CD4-positive, alpha-beta T cell treated with Interleukin-4 for 1 hour (primary cell): Measurements from ENCODE around the gene UFD1.

Experiments used
- DNase-seq, 2 donors: peaks; one replicate each; pipeline ENCODE4 v3.0.0-alpha.2; 2020 to 2022

The UFD1 gene

DNA sequence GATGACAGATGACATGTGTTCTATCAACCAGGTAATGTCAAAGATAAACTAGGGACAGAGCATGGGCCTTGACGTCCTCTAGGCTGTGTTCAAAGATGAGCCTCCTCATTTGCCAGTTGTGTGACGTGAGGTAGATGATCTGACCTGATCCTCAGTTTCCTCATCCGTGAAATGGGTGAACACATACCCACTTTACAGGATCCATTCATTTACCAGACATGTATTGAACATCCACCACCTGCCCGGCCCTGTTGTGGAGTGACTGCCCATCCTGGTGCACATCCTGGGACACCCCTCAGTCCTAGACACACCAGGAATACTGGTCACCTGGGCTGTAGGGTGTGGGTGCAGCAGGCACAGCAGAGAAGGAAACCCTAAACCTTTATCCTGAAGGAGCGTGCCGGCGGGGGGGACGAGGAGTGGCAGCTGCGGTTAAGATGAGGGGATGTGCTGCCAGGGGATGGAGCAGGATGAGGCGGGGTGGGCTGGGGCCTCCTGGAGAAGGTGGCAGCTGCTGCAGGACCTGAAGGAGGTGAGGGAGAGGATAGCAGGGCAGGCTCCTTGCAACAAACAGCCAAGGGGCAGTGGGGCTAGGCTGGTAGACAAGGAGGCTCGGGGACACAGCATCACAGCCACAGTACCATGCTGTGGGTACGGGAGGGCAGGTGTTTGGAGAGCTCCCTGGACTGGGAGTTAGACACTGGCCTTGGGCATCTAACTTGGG is 36.8 kb upstream of the UFD1 start:
- DNase-seq = no peak

DNA sequence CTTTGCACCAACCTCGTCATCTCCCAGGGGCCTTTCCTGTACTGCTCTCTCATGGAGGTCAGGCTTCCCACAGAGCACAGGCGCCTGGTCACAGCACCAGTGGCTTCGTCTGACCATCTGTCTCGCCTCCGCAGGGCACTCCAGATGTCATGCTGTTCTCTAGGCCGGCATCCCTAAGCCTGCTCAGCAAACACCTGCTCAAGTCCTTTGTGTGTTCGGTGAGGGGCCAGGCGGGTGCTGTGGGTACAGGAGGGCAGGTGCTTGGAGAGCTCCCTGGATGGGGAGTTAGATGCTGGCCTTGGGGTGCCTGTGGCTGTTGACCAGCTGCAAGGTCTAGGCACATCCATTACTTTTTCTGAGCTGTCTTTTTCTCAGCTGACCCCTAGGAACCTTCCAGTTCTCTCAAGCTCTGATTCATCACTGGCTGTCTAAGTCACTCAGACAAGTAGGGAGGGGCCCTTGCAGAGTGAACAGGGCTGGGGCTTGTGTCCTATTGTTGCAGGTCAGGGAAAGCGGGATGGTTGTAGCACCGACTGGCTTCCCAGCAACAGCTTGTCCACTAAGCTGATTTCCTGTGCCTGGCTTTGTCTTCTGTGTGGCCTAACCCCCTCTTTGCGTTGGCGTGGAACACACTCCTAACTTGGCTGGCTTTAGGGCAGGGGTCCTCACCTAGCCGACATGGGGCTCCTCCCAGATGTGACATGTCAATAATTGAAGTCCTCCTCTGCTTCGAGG is 36.0 kb upstream of the UFD1 start:
- no peak for DNase-seq

DNA sequence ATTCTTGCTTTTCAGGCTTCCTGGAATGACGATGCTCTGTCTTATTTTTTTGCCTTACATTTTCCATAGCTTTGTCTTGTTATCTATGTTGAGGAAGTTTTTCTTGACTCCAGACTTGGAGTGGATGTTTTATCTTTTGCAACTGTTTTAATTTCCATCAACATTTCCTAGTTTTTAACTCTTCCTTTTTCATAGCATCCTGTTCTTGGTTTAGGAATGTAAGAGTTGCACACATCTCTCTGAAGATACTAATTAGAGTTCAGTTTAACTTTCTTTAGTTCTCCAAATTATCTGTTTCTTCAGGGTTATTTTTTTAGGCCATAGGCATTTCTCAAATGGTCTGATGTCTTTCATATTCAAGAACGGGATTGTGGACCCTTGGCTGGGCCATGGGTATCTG is 34.8 kb upstream of the UFD1 start:
- no peak for DNase-seq

DNA sequence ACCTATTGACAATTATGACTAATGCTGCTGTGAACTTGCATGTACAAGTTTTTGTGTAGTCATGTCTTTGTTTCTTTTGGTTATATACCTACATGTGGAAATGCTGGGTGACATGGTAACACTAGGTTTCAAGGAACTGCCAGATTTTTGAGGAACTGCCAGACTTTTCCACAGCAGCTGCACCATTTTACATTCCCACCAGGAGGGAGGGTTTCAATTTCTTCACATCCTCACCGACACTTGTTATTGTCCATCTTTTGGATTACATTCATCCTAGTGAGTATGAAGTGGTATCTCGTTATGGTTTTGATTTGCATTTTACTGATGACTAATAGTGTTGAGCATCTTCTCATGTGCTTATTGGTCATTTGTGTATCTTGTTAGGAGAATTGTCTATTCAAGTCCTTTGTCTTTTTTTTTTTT is 31.9 kb upstream of the UFD1 start:
- no peak for DNase-seq

DNA sequence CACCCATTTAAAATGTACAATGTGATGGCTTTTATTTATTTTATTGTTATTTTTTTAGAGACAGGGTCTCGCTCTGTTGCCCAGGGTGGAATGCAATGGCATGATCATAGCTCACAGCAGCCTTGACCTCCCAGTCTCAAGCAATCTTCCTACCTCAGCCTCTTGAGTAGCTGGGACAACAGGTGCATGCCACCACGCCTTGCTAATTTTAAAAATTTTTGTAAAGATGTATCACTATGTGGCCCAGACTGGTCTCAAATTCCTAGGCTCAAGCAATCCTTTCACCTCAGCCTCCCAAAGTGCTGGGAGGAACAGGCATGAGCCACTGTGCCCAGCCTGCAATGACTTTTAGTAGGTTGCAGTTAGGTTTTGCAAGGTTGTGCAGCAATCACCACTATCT is 30.9 kb upstream of the UFD1 start:
- DNase-seq = no peak

DNA sequence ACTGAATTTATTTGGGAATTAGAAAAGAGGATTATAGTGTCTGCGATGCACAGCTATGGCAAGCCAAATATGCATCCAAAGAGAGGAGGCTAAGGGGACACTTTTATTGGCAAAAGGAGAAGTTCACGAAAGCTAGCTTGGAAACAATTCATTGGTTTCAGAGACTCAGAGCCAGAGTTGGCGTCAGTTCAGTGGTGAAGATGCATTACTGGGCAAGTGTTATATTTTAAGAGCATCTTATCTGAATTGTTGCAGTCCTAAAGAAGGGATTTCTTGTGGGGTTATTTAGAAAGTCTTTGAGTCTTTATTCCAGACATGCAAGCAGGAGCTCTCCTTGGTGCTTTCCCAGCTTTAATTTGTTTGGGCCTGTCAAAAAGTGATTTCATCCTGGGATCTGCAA is 30.2 kb upstream of the UFD1 start:
- DNase-seq = no peak

DNA sequence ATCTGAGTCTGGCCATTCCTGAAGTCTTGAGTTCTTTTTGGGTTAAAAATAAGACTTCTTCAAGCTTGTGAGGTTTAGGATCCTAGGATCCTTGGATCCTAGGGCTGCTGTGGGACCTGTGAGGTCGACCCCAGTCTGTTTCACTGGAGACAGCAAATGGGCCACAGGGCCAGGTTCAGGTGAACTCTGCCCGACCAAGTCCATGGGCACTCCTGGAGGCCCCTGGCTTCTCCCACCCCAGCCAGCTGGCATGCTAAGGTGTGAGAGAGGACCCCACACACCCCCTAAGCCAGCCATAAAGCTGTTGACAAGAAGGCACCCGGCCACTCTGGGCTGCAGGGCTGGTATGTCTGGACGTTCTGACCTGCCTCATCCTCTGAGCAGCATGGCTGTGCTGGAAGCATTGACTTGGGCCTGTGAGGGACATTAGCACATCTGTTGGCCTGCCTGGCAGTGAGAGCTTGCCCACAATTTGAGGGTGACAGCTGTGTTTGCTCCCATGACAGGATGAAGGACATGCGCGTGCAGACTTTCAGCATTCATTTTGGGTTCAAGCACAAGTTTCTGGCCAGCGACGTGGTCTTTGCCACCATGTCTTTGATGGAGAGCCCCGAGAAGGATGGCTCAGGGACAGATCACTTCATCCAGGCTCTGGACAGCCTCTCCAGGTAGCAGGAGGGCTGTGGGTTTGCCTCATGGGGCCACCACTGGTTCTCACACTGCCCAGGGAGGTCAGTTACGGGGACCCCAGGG is 29.2 kb upstream of the UFD1 start:
- DNase-seq = no peak

DNA sequence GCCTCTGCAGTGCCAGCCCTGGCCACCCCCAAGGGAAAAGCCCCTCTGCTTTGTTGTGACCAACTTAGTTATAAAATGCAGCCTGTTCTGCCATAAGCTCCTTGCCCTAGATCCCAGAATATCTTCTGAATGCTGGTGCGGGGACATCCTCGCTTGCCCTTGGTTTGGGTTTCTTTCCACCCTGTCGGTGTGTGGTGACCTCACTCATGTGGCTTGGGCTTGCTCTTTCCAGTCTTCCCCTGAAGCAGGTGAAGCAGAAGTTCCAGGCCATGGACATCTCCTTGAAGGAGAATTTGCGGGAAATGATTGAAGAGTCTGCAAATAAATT is 28.5 kb upstream of the UFD1 start:
- DNase-seq = no peak

DNA sequence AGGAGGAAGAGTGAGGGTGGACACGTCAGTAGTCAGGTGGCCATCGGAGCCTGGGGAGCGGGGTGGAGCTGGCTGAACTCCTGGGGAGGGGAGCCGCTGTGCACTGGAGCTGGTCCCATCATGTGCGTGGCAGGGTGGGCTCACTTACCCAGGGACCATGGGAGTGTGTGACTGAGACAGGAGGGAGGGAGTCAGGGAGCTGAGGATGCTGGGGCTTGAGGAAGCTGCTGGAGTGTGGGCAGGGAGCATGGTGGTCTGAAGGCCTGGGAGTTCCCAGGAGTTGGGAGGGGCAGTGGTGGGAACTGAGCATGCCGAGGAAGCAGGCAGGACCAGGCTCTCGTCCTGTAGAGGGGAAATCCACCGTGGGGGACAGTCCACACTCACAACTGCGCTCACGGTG is 27.2 kb upstream of the UFD1 start:
- DNase-seq = no peak

DNA sequence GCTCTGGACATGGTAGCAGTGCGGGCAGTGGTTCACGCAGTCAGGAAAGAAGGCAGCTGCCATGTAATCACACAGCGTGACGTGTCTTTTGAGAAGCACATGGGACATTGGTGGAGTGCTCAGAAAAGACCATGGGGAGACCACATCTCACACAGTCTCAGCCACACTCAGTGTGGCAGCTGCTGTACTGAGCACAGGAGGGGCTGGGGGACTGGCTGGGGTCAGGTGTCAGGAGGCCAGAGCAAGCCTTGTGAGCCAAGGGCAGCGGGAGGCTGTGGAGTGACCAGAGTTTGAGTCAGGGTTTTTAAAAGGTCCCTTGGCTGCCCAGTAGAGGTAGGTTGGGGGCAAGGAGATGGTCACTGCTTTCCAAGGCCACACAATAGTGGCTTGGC is 26.7 kb upstream of the UFD1 start:
- DNase-seq = no peak

DNA sequence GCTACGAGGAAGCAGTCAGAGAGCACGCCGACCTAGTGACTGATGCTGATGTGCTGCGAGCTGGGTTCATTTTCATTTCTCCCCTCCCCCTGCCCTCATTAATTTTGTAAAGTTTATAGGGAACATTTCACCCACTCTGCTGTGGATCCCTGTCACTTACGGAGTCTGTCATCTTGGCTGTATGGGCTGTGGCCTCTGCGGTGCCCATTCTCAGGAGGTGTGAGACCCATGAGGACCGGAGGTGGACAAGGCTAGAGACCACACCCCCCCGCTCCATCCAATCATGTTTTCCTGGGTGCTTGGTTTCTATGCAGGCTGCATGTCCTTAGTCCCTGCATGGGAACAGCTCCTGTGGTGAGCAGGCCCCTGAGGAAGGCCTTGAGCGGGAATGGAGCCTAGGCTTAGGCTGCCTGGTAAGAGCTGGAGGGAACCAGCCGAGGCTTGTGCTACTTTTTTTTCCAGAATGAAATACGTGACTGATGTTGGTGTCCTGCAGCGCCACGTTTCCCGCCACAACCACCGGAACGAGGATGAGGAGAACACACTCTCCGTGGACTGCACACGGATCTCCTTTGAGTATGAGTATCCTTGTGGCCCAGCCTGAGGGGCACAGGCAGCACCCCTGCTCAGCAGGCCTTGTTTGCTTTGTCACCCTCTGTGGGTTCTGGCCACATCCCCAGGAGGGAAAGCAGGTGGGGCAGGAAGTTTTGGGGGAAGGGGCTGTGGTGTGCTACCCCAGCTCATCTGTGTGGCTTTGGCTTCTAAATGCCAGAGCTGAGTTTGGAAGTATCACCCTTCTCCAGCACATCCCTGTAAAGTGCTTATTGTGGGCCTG is 26.1 kb upstream of the UFD1 start:
- no peak for DNase-seq

DNA sequence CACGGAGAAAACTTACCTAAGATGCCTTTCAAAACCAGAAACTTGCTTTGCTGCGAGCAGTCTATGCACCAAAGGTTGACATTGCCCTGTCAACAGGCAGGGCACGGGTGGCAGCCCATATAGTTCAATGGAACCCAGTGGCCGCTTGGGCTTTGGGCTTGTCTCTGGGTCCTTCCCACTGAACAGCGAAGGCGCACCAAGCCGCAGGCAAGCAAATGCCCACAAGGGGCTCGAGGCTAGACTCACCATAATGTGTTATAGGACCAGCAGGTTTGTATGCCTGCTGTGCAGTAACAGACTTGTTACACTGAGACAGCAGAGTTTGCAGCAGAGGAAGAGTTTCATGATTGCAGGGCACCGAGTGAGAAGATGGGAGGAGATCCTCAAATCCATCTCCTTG is 24.9 kb upstream of the UFD1 start:
- no peak for DNase-seq

DNA sequence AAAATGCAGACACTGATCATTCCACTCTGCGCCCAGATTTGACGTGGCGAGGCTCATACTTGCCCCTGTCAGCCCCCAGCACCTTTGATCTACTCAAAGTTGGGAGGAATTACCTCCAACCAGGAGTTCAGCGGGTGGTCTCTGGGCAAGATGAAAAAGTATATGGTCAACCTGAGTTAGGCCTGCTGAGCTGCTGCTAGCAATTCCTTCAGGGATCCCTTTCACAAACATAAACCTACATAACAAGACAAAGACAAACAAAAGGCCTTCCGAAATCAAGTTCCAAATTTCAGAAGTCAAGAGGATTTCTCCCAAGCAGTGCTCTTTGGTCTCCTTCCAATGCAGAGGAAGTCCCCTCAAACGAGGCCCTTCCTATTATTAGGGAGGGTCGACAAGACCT is 24.4 kb upstream of the UFD1 start:
- no peak for DNase-seq

DNA sequence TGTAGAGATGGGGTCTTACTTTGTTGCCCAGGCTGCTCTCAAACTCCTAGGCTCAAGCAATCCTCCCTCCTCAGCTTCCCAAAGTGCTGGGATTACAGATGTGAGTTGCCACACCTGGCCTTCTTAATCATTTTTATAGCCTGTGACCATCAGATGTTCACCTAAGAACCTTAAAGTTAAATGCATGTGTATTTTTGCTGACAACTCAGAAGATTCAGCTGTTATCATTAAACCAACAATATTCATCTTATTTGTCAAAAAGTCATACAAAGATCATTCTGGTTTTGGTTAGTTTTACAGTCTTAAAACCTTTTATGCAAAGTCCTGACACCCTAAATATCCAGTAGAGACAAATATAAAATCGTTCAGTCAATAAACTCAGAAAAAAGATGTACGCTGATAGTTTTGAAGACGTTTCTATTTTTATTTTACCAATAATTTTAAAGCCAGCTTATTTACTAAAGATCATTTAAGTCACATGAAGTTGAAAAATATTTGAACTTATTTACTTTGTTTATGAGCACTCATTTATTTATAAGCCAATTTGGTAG is 23.0 kb upstream of the UFD1 start:
- DNase-seq = no peak

DNA sequence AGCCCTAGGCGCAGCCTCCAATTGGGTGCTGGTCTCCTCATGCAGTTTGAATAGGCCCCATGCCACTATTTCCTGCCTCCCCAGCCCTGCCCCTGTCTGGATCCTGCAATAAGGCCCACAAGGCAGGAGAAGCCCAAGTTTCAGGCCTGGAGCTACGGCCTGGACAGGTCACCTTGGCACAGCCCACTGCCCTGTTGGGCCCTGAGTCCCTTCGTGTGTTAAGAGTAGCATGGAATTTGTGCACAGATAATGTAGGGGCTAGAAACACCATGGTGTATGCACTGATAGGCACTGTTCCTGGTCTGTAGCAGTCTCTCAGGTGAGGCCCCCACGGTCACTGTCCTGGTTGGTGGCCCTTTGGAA is 20.9 kb upstream of the UFD1 start:
- no peak for DNase-seq

DNA sequence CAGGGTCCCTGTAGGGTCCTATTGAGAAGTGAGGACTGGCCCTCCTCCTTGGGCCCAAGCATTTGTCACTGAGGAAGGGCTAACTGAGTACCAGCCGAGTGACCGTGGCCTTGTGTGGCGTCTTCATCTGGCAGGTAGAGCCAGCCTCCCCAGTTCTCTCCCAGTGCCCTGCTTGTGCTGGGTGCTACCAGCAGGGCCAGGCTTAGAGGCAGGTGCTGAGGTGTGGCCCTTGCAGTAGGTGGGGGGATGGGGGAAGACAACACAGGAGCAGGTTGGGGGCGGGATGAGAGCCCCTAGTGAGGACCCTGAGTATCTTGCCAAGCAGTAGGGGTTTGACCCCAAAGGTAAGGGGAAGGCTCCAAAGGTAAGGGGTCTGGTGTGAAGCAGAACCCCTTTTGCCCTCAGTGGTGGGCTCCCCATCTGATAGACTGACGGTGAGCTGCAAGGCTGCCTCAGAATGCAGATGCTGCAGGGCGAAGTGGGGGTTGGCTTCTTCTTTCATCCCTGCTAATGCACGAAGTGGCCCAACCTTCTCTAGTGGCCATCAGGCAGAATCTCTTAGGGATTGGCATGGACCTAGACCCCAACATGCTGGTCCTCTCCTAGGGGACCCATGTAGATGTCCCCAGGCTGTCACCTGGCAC is 20.4 kb upstream of the UFD1 start:
- no peak for DNase-seq

DNA sequence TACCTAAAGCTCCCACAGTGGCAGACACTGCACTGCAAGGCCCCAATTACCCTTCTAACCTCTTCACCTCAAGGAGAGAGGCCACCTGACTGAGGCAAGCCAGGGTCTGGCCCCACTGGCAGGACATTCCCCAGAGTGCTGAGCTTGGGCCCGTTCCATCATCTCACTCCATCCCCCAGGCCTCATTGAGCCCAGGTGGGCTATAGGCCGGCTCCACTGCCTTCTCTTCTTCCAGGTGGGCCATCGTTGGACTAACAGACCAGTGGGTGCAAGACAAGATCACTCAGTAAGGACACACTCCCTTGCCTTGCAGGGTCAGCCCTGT is 19.8 kb upstream of the UFD1 start:
- no peak for DNase-seq

DNA sequence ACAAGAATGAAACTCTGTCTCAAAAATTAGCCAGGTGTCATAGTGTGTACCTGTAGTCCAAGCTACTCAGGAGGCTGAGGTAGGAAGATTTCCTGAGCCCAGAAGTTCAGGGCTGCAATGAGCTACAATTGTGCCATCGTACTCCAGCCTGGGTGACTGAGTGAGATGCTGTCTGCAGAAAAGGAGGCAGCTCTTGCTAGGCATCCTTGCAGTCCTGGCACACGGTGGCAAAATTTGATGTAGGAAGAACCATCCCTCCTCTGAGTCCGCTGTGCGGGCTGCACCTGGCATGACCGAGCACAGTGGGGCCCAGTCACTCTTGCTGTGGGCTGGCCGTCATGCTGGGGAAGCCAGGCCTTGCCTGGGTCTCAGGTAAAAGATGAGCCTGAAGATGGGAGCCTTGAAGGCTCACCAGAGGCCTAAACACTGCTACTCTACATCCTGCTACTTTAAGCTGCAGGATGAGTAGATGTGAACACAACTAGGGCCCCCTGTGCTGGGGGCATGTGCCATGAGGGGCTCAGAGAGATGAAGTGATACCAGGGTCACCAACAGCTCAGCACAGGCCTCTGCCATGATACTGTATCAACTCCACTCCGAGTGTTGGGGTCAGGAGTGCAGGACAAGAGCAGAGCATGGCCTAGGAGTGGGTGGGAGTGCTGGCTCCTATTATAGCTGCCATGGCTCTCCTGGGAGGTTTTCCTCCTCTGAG is 19.3 kb upstream of the UFD1 start:
- DNase-seq = no peak

DNA sequence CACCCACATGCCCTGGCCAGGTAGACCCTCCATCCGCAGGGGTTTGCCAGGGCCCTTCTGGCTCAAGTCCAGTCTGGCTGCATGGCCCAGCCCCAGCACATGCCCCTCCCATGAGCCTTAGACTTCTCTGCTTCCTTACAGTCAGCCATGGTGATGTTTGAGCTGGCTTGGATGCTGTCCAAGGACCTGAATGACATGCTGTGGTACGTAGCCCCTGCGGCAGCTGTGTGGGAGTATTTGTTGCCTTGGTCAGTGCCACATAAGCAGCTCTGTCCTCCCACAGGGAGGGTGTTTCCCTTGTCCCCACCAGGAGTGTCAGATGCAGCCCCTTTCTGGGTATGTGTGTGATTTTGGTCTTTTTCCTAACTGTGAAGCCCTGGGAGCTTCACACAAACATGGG is 18.3 kb upstream of the UFD1 start:
- DNase-seq = no peak

DNA sequence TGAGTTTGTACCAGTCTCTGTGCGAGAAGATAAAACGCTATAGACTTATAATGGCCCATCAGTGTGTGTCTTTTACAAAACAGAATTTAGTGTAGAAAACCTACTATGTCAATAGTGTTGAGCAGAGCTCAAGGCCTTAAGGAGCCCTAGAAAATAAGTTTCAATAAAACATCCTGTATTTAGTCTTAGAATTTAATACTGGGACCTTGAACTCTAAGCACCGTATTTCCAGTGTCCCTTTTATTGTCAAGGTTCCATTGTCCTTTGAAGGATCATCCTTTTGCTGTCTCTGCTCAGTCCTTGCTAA is 17.3 kb upstream of the UFD1 start:
- DNase-seq = no peak

DNA sequence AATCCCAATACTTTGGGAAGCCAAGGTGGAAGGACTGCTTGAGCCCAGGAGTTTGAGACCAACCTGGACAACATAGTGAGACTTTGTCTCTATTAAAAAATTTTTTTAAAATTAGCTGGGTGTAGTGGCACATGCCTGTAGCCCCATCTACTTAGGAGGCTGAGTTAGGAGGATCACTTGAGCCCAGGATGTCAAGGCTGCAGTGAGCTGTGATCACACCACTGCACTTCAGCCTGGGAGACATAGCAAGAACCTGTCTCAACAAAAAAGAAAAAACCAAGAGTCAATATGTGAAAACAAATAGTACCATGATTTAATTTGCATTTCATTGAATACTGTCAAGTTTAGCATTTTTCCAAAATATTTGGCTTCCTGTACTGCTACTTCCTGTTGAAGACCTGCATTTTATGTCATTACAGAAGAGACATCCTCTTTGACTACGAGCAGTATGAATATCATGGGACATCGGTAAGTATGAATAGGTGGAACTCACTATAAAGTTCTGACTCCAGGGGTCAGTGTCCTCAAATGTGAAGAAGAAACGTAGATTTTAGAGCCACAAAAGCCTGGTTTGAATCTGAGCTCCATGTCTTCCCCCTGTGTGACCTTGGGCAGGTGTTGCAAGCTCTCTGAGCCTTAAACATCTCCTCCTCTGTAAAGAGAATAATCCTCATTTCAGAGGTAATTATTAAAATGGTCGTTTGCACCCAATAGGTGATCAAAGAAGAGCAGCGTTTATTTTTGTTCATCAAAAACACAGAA is 16.8 kb upstream of the UFD1 start:
- peak in 1 of 2 donors; percentile 43 for DNase-seq
